Stimulated activated CD4-positive, alpha-beta T cell treated with anti-CD3 and anti-CD28 coated beads, Interleukin-1b, Interleukin-23, amount 100 ng/mL, for 4 hours (primary cell): ENCODE measurements around the gene AIFM2.
A peak's percentile ranks its signal among the peaks of the same experiment; 100 is the strongest.

Source experiments
- DNase-seq, 2 donors: peaks; one replicate each; pipeline ENCODE4 v3.0.0-alpha.2; 2020; ENCODE audit warnings: low read depth in 2 of 2

AIFM2 gene

GRCh38 chr10:70146489-70147258 lies 14.0 kb upstream of the AIFM2 start, which contains the start of gene TYSND1:
Gene TYSND1, minus strand, starts transcription at chr10:70146700. Its CDS starts 114 bp downstream, at chr10:70146586.
- DNase-seq = peak; percentile 80 to 84

- DNase-seq = peak; percentile 57 to 59
These were observed 13.3 kb upstream of the AIFM2 start for GRCh38 chr10:70145666-70146488.

GRCh38 chr10:70145166-70145665 lies 12.6 kb upstream of the AIFM2 start:
- DNase-seq = no peak

- DNase-seq = no peak
These were observed 11.9 kb upstream of the AIFM2 start for GRCh38 chr10:70144372-70145110.

GRCh38 chr10:70142555-70142954 lies 9.9 kb upstream of the AIFM2 start:
- no peak for DNase-seq

GRCh38 chr10:70140297-70140696 lies 7.7 kb upstream of the AIFM2 start:
- no peak for DNase-seq

GRCh38 chr10:70139997-70140250 lies 7.3 kb upstream of the AIFM2 start:
- no peak for DNase-seq

- DNase-seq = no peak
These were observed 6.7 kb upstream of the AIFM2 start for GRCh38 chr10:70139151-70139996.

- DNase-seq = no peak
These were observed 5.6 kb upstream of the AIFM2 start for GRCh38 chr10:70137927-70138883.

GRCh38 chr10:70137135-70137534 lies 4.5 kb upstream of the AIFM2 start:
- no peak for DNase-seq

- DNase-seq = no peak
These were observed 3.1 kb upstream of the AIFM2 start for GRCh38 chr10:70135684-70136083.

- DNase-seq = no peak
These were observed 2.4 kb upstream of the AIFM2 start for GRCh38 chr10:70135046-70135445.

GRCh38 chr10:70131560-70131937 lies 1.1 kb downstream of the AIFM2 start:
- no peak for DNase-seq

GRCh38 chr10:70130878-70131559 lies 1.6 kb downstream of the AIFM2 start:
- DNase-seq = no peak

GRCh38 chr10:70126700-70127395 lies 5.8 kb downstream of the AIFM2 start:
- DNase-seq = no peak

- no peak for DNase-seq
These were observed 6.6 kb downstream of the AIFM2 start for GRCh38 chr10:70125918-70126552.

- DNase-seq = no peak
These were observed 7.7 kb downstream of the AIFM2 start for GRCh38 chr10:70124918-70125317.

- no peak for DNase-seq
These were observed 8.2 kb downstream of the AIFM2 start for GRCh38 chr10:70124415-70124814.

GRCh38 chr10:70123817-70124216 lies 8.8 kb downstream of the AIFM2 start:
- DNase-seq = no peak
